ENCODE measurements around the gene RNASE7. TPM values are rescaled to one million over a fixed set of nuclear protein-coding genes. Genes with fewer than 3 reads are reported as not detected.

Gene RNASE7
- total RNA-seq, 4 donors from 2014 or later = not detected

- TF ChIP-seq CTCF (IDR thresholded peaks at IDR 0.05; ENCODE audit: low read depth) = no peak
These were observed 35.5 kb downstream of the RNASE7 start for GRCh38 chr14:21077672-21078071.

- no peak for TF ChIP-seq CTCF (IDR thresholded peaks at IDR 0.05; ENCODE audit: low read depth)
These were observed 36.1 kb downstream of the RNASE7 start for GRCh38 chr14:21078287-21078686.

GRCh38 chr14:21078726-21079125 is 36.6 kb downstream of the RNASE7 start:
- no peak for TF ChIP-seq CTCF (IDR thresholded peaks at IDR 0.05; ENCODE audit: low read depth)

- TF ChIP-seq CTCF (IDR thresholded peaks at IDR 0.05; ENCODE audit: low read depth) = no peak
These were observed 39.5 kb downstream of the RNASE7 start for GRCh38 chr14:21081521-21082142.

GRCh38 chr14:21083565-21084325 is 41.6 kb downstream of the RNASE7 start:
- no peak for TF ChIP-seq CTCF (IDR thresholded peaks at IDR 0.05; ENCODE audit: low read depth)

GRCh38 chr14:21084396-21084795 is 42.2 kb downstream of the RNASE7 start:
- no peak for TF ChIP-seq CTCF (IDR thresholded peaks at IDR 0.05; ENCODE audit: low read depth)

GRCh38 chr14:21084998-21085853 is 43.1 kb downstream of the RNASE7 start:
- TF ChIP-seq CTCF (IDR thresholded peaks at IDR 0.05; ENCODE audit: low read depth) = no peak
